GM18907 (cell line): Measurements from ENCODE around the gene RNF166.
A peak's percentile ranks its signal among the peaks of the same experiment; 100 is the strongest.

Experiments used
- ATAC-seq: cut with Tn5 transposase; IDR thresholded peaks from one replicate; pipeline ENCODE4 v1.9.1; 2021; ENCODE audit warnings: mild to moderate bottlenecking, moderate library complexity; ENCODE audit not compliant: unreplicated experiment

The RNF166 gene

GRCh38 chr16:88694221-88695087 is 11.8 kb downstream of the RNF166 start:
- no peak for ATAC-seq

- ATAC-seq, result no peak
Measured at GRCh38 chr16:88693420-88694177, 12.6 kb downstream of the RNF166 start.

GRCh38 chr16:88692861-88693260 is 13.3 kb downstream of the RNF166 start:
- no peak for ATAC-seq

- no peak for ATAC-seq
Measured at GRCh38 chr16:88691924-88692560, 14.2 kb downstream of the RNF166 start.

- no peak for ATAC-seq
Measured at GRCh38 chr16:88691129-88691813, 14.9 kb downstream of the RNF166 start.

- no peak for ATAC-seq
Measured at GRCh38 chr16:88690341-88691128, 15.7 kb downstream of the RNF166 start.

GRCh38 chr16:88688013-88688778 is 18.0 kb downstream of the RNF166 start:
- ATAC-seq, result no peak

GRCh38 chr16:88687676-88688012 is 18.6 kb downstream of the RNF166 start:
- no peak for ATAC-seq

GRCh38 chr16:88687254-88687576 is 19.0 kb downstream of the RNF166 start:
- no peak for ATAC-seq

GRCh38 chr16:88686439-88687253 is 19.6 kb downstream of the RNF166 start, which contains the start of gene SNAI3:
Gene SNAI3, minus strand, starts transcription at chr16:88686507. Its CDS starts 101 bp downstream, at chr16:88686406.
- ATAC-seq, result peak; percentile 58

- ATAC-seq, result no peak
Measured at GRCh38 chr16:88686062-88686438, 20.2 kb downstream of the RNF166 start.

GRCh38 chr16:88685156-88686061 is 20.8 kb downstream of the RNF166 start:
- no peak for ATAC-seq

GRCh38 chr16:88684569-88685155 is 21.5 kb downstream of the RNF166 start:
- no peak for ATAC-seq

- peak; percentile 66 for ATAC-seq
Measured at GRCh38 chr16:88681709-88682451, 24.3 kb downstream of the RNF166 start.

- ATAC-seq, result no peak
Measured at GRCh38 chr16:88681084-88681680, 25.0 kb downstream of the RNF166 start.

GRCh38 chr16:88680554-88681083 is 25.6 kb downstream of the RNF166 start:
- no peak for ATAC-seq
